K562 (cell line): Measurements from ENCODE around the gene YPEL5. TPM values are rescaled to one million over a fixed set of nuclear protein-coding genes. Genes with fewer than 3 reads are reported as not detected.

Experiments
- ATAC-seq: fragments of 200-7000 bp; cut with Tn5 transposase; 3 replicates; pipeline ENCODE4 v1.9.1; 2020; ENCODE audit warnings: moderate library complexity
- BruUV-seq: library from RNA; stranded (reverse); fragments of 400-500 nt; replicated peaks from 2 replicates; lab custom pipeline; 2021; lab: Mats Ljungman, UMichigan
- CTCF ChIA-PET: fragments of 300-600 bp; formaldehyde crosslinking; extraction: SDS; loops from one replicate; lab custom pipeline; 2021; ENCODE audit warnings: low intra/inter-chr PET ratio; lab: Yijun Ruan, JAX
- POLR2A ChIA-PET: fragments of 300-600, 350-650 bp; sonication (Branson Sonifier 250); formaldehyde crosslinking; extraction: SDS; loops from one replicate; lab custom pipeline; 2021; ENCODE audit warnings: antibody characterized with exemption, inconsistent platforms; lab: Yijun Ruan, JAX
- DNase-seq, 4 experiments: peaks; one replicate each; pipeline versions ENCODE4 v3.0.0 to v3.0.0-alpha.2; 2011 to 2018; ENCODE audit warnings: low spot score in 3 of 4, mixed read lengths in 3 of 4; ENCODE audit errors: extremely low read depth in 1 of 4
- FAIRE-seq: peaks from 2 replicates; lab custom pipeline; 2011; peaks lifted over from hg19 to GRCh38; lab: Jason Lieb, UNC
- H2AFZ ChIP-seq: 2 replicates; pipeline ENCODE4 v1.6.0; 2011; ENCODE audit warnings: low read depth, low read length, control low read depth, inconsistent platforms
- H3K27ac ChIP-seq: fragments of 200-600 bp; 3 replicates; pipeline ENCODE4 v1.8.0; 2011; ENCODE audit warnings: low read depth, mild to moderate bottlenecking, control low read depth, inconsistent platforms, low read length, moderate library complexity, mixed read lengths; ENCODE audit errors: extremely low read depth
- H3K27me3 ChIP-seq, 2 experiments: fragments of 300-600 bp in 1 of 2; 2 replicates in 1 of 2; 3 replicates in 1 of 2; pipeline versions ENCODE4 v1.6.0 to v1.8.0; 2011; ENCODE audit warnings: inconsistent platforms in 2 of 2, low read length in 2 of 2, mild to moderate bottlenecking in 1 of 2, mixed read lengths in 1 of 2, moderate library complexity in 1 of 2; ENCODE audit not compliant: control insufficient read depth in 2 of 2, insufficient read depth in 2 of 2
- H3K36me3 ChIP-seq: fragments of 300-600 bp; 3 replicates; pipeline ENCODE4 v1.8.0; 2011; ENCODE audit warnings: mild to moderate bottlenecking, low read length, inconsistent platforms; ENCODE audit not compliant: control insufficient read depth, insufficient read depth
- H3K4me1 ChIP-seq, 2 experiments: fragments of 200-600 bp in 1 of 2; replicated peaks in 1 of 2; 2 replicates in 1 of 2; 3 replicates in 1 of 2; pipeline versions ENCODE4 v1.5.1 to v1.8.0; 2011; ENCODE audit warnings: inconsistent platforms in 2 of 2, low read length in 2 of 2, mild to moderate bottlenecking in 1 of 2, mixed read lengths in 1 of 2, moderate library complexity in 1 of 2; ENCODE audit not compliant: control insufficient read depth in 2 of 2, insufficient read depth in 2 of 2
- H3K4me2 ChIP-seq: 2 replicates; pipeline ENCODE4 v1.6.1; 2011; ENCODE audit warnings: low read length, control low read depth, inconsistent platforms, mixed read lengths; ENCODE audit not compliant: insufficient read depth
- H3K4me3 ChIP-seq: fragments of 200-600 bp; sonication (generic), shearing (Covaris generic); 2 replicates; pipeline ENCODE4 v1.5.1; 2016; ENCODE audit warnings: control low read depth, inconsistent platforms
- H3K79me2 ChIP-seq: fragments of 200-600 bp; 3 replicates; pipeline ENCODE4 v1.8.0; 2011; ENCODE audit warnings: low read length, inconsistent platforms; ENCODE audit not compliant: control insufficient read depth, insufficient read depth
- H3K9ac ChIP-seq, 2 experiments: 2 replicates each; pipeline versions ENCODE4 v1.6.0 to v1.6.1; 2011; ENCODE audit warnings: low read depth in 2 of 2, low read length in 2 of 2, control low read depth in 1 of 2, inconsistent platforms in 1 of 2, mild to moderate bottlenecking in 1 of 2, mixed read lengths in 1 of 2; ENCODE audit not compliant: insufficient read depth in 1 of 2
- H3K9me1 ChIP-seq: one replicate; pipeline ENCODE4 v1.6.0; 2011; ENCODE audit warnings: inconsistent platforms, mild to moderate bottlenecking, low read length, moderate library complexity; ENCODE audit not compliant: control insufficient read depth, insufficient read depth
- H3K9me3 ChIP-seq: replicated peaks from 2 replicates; pipeline ENCODE4 v1.5.1; 2011; ENCODE audit warnings: low read depth, low read length, inconsistent platforms; ENCODE audit not compliant: control insufficient read depth, insufficient read depth
- H4K20me1 ChIP-seq: replicated peaks from 2 replicates; pipeline ENCODE4 v1.6.1; 2011; ENCODE audit warnings: low read length, inconsistent platforms, mixed read lengths; ENCODE audit not compliant: control insufficient read depth, insufficient read depth
- RBM15 ChIP-seq: fragments of 200-400 bp; formaldehyde crosslinking; IDR thresholded peaks from 2 replicates; pipeline ENCODE4 v1.6.1; 2018; ENCODE audit warnings: mild to moderate bottlenecking, low read length, moderate library complexity; ENCODE audit not compliant: insufficient read depth
- SPI1 ChIP-seq: IDR thresholded peaks from 2 replicates; pipeline ENCODE4 v1.6.1; 2011; ENCODE audit warnings: low read depth, low read length, control low read depth, borderline replicate concordance
- WGBS: fragments of 100-300 bp; shearing (Covaris generic); methylation state at CpG from one replicate; pipeline ENCODE4 v1.1.6; 2016; ENCODE audit warnings: low coverage, mixed read lengths; ENCODE audit not compliant: insufficient coverage; ENCODE audit errors: missing lambda C conversion rate; 5-methylcytosine and 5-hydroxymethylcytosine counted together
- in situ Hi-C: fragments of 300-500 bp; cut with MboI; formaldehyde crosslinking; loops from 4 replicates; pipeline ENCODE4 v1.15.0; 2018; ENCODE audit warnings: inconsistent platforms, mixed read lengths
- intact Hi-C: fragments of 100-400 bp; cut with micrococcal nuclease; formaldehyde crosslinking; loops from 2 replicates; pipeline ENCODE4 v1.14.2; 2022
- polyA plus RNA-seq, 8 experiments: library from polyadenylated mRNA; depleted of rRNA in 4 of 8; stranded (reverse) in 5 of 8; unstranded in 3 of 8; fragments of >200 nt; fragmentation: Nextera tagmentation in 2 of 8; fragmentation: Illumina TruSeq in 1 of 8; extraction: Ambion mirVana in 2 of 8; extraction: Trizol in 1 of 8; gene quantifications; 2 replicates each; pipeline versions ENCODE4 v1.2.1 to v1.2.3, GENCODE V29; 2011 to 2014; ENCODE audit warnings: inconsistent platforms in 1 of 8, missing spikeins in 1 of 8
- total RNA-seq, 7 experiments: library from RNA; depleted of rRNA in 6 of 7; stranded (reverse); fragments of >200 nt in 6 of 7; fragmentation: Illumina TruSeq in 2 of 7; extraction: Trizol in 2 of 7; gene quantifications; 2 replicates each; pipeline versions ENCODE4 v1.2.1 to v1.2.3, GENCODE V29; 2011 to 2021; ENCODE audit warnings: low replicate concordance in 1 of 7

The YPEL5 gene
- total and polyA plus RNA-seq, 9 of the 15 experiments (the other 6 are each of a cell fraction or from before 2014, with no cell fraction given): 5.4 to 34.4 (median 12.3) TPM

GRCh38 chr2:30206461-30207430, 59.9 kb downstream of the YPEL5 start:
- POLR2A ChIA-PET: interaction anchor here (1.0 to 1.8 kb wide), 4 partner anchors 12 to 1690 kb away, joined by 3 to 7 read pairs (median 4); no protein-coding TSS in a partner anchor
- no peaks in the 10 kb centered on the region for H3K27me3 ChIP-seq
- H3K4me2 ChIP-seq: no peak overlapping the region
- FAIRE-seq: no peak
- in situ Hi-C loops (loop anchor here (5.0 kb wide), 2 partner anchors 39 to 501 kb away; no protein-coding TSS in a partner anchor), intact Hi-C loops (loop anchor here (5.0 kb wide), 1 partner anchor 481 kb away; no protein-coding TSS in a partner anchor)
- no TSS peak for BruUV-seq
- no peaks in the 10 kb centered on the region for H3K79me2 ChIP-seq
- H3K27ac ChIP-seq: no peak overlapping the region
- no peak overlapping the region for H2AFZ ChIP-seq
- H4K20me1 ChIP-seq: no peaks in the 10 kb centered on the region
- no peak overlapping the region for H3K4me3 ChIP-seq
- no peak for DNase-seq
- no peaks in the 10 kb centered on the region for H3K9me3 ChIP-seq
- no peaks in the 10 kb centered on the region for H3K9me1 ChIP-seq
- 27% methylated on average over 9 of the region's 9 CpGs for WGBS
- no peaks in the 10 kb centered on the region for H3K36me3 ChIP-seq
- CTCF ChIA-PET: interaction anchor here (0.7 to 4.0 kb wide), 3 partner anchors 42 to 501 kb away, joined by 6 to 35 read pairs (median 13); no protein-coding TSS in a partner anchor
- peak; percentile 58; the same call in 2 of the 3 replicates for ATAC-seq
- peaks cover 0 to 2% of the 10 kb centered on the region in 2 experiments; a peak in 2 of 5 replicates for H3K4me1 ChIP-seq
- no peak overlapping the region for H3K9ac ChIP-seq
- no peak for TF ChIP-seq RBM15
- TF ChIP-seq SPI1: peak; percentile 36; the same call in 1 of the 2 replicates
